PC-9 (cell line): ENCODE results near the gene LDAH. TPM values are rescaled to one million over a fixed set of nuclear protein-coding genes. Genes with fewer than 3 reads are reported as not detected.

Source experiments
- BruUV-seq: library from RNA; stranded (reverse); fragments of 400-500 nt; replicated peaks from 2 replicates; lab custom pipeline; 2021; lab: Mats Ljungman, UMichigan
- CTCF ChIA-PET: fragments of 300-600 bp; sonication (Branson Sonifier 250); formaldehyde crosslinking; loops from one replicate; lab custom pipeline; 2022; ENCODE audit warnings: antibody characterized with exemption; lab: Charles Lee
- POLR2A ChIA-PET: fragments of 300-600 bp; sonication (Branson Sonifier 250); formaldehyde crosslinking; loops from one replicate; lab custom pipeline; 2022; ENCODE audit warnings: antibody characterized with exemption; ENCODE audit not compliant: unreplicated experiment; lab: Charles Lee
- DNase-seq, 2 experiments: peaks; one replicate each; pipeline versions ENCODE4 v3.0.0 to v3.0.0-alpha.2; 2015 to 2022; ENCODE audit warnings: mixed read lengths in 1 of 2
- H2AFZ ChIP-seq: fragments of 200-600 bp; sonication (generic); 2 replicates; pipeline ENCODE4 v1.8.1; 2017; ENCODE audit warnings: antibody characterized with exemption
- H3F3A ChIP-seq: fragments of 200-600 bp; sonication (generic); 2 replicates; pipeline ENCODE4 v1.8.1; 2017; ENCODE audit warnings: antibody characterized with exemption, mild to moderate bottlenecking, low read depth; ENCODE audit not compliant: insufficient read depth
- H3K27ac ChIP-seq: fragments of 200-600 bp; sonication (generic); 2 replicates; pipeline ENCODE4 v1.6.1; 2016; ENCODE audit warnings: mixed run types
- H3K27me3 ChIP-seq: fragments of 200-600 bp; sonication (generic); 2 replicates; pipeline ENCODE4 v1.6.1; 2016; ENCODE audit warnings: low read depth, mixed run types; ENCODE audit not compliant: insufficient read depth
- H3K36me3 ChIP-seq: fragments of 200-600 bp; sonication (generic); 2 replicates; pipeline ENCODE4 v1.6.1; 2016; ENCODE audit warnings: low read depth, mixed run types
- H3K4me1 ChIP-seq: fragments of 200-600 bp; sonication (generic); replicated peaks from 2 replicates; pipeline ENCODE4 v1.6.1; 2016; ENCODE audit warnings: mixed run types; ENCODE audit not compliant: insufficient read depth
- H3K4me2 ChIP-seq: fragments of 200-600 bp; sonication (generic); 2 replicates; pipeline ENCODE4 v1.6.1; 2017; ENCODE audit warnings: mixed run types
- H3K4me3 ChIP-seq: fragments of 200-600 bp; sonication (generic); 2 replicates; pipeline ENCODE4 v1.6.1; 2016; ENCODE audit warnings: mixed run types
- H3K79me2 ChIP-seq: fragments of 200-600 bp; sonication (generic); 2 replicates; pipeline ENCODE4 v1.6.1; 2017; ENCODE audit warnings: low read depth, mixed run types
- H3K9me2 ChIP-seq: fragments of 200-600 bp; sonication (generic); 2 replicates; pipeline ENCODE4 v1.8.1; 2017; ENCODE audit warnings: mild to moderate bottlenecking; ENCODE audit not compliant: insufficient read depth
- H3K9me3 ChIP-seq: fragments of 200-600 bp; sonication (generic); 2 replicates; pipeline ENCODE4 v1.8.1; 2016; ENCODE audit warnings: low read depth; ENCODE audit not compliant: insufficient read depth
- H4K20me1 ChIP-seq: fragments of 200-600 bp; sonication (generic); 2 replicates; pipeline ENCODE4 v1.8.1; 2017; ENCODE audit not compliant: insufficient read depth
- EZH2 ChIP-seq: fragments of 200-600 bp; sonication (generic); IDR thresholded peaks from 2 replicates; pipeline ENCODE4 v1.8.0; 2017; ENCODE audit warnings: antibody characterized with exemption, low read depth
- intact Hi-C: fragments of 100-400 bp; cut with micrococcal nuclease; formaldehyde crosslinking; loops from one replicate; pipeline ENCODE4 v1.10.0; 2022; ENCODE audit not compliant: unreplicated experiment
- total RNA-seq: library from RNA; stranded (reverse); gene quantifications from 2 replicates; pipeline ENCODE4 v1.2.3, GENCODE V29; 2021
- TF ChIP-seq, protein P1 (sequence below): fragments of 200-600 bp; sonication (generic); conservative IDR thresholded peaks from 2 replicates; pipeline ENCODE4 v1.6.1; 2017; ENCODE audit warnings: mixed run types, antibody characterized with exemption, mild to moderate bottlenecking, moderate library complexity

Gene LDAH
- total RNA-seq, 1 experiment from 2014 or later: 18.3 TPM

GRCh38 chr2:20664431-20665242 is 158.3 kb downstream of the LDAH start:
- CTCF ChIA-PET: interaction anchor here (0.5 kb wide), 1 partner anchor 299 kb away, joined by 9 read pairs; no protein-coding TSS in a partner anchor
- no TSS peak for BruUV-seq

DNA sequence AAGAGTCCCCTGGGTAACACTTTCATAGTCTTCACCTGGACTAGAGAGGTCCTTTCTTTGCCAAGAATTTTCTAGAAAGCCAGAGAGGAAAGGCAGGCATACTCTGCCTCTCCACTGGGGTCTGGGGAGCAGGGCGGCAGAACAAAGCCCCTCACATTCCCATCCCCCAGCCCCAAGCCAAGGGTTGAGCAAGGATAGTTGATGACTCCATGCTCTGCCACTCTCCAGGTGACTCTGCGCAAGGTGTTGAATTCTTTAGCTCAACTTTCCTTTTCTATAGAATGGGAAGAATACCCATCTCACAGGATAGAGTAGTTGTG is 158.9 kb downstream of the LDAH start:
- H3K9me3 ChIP-seq: no peaks in the 10 kb centered on the region
- intact Hi-C loops: loop anchor here (5.0 kb wide), 1 partner anchor 503 kb away; no protein-coding TSS in a partner anchor
- H3K27me3 ChIP-seq: 0 out of 2 replicates have a peak, but pooled peaks cover 14% of the 10 kb centered on the region
- ChIA-PET CTCF (interaction anchor here (0.5 kb wide), 1 partner anchor 299 kb away, joined by 9 read pairs; no protein-coding TSS in a partner anchor), POLR2A (interaction anchor here (0.7 kb wide), 1 partner anchor 104 kb away, joined by 6 read pairs; no protein-coding TSS in a partner anchor)
- H3K4me3 ChIP-seq: no peak overlapping the region
- no peak for DNase-seq
- H2AFZ ChIP-seq: no peak overlapping the region
- BruUV-seq: no TSS peak
- H3K4me1 ChIP-seq: peaks cover 15% of the 10 kb centered on the region
- no peaks in the 10 kb centered on the region for H3K79me2 ChIP-seq
- no peak overlapping the region for H3K27ac ChIP-seq
- no peaks in the 10 kb centered on the region for H4K20me1 ChIP-seq
- TF ChIP-seq EZH2: no peak
- TF ChIP-seq, protein P1, sequence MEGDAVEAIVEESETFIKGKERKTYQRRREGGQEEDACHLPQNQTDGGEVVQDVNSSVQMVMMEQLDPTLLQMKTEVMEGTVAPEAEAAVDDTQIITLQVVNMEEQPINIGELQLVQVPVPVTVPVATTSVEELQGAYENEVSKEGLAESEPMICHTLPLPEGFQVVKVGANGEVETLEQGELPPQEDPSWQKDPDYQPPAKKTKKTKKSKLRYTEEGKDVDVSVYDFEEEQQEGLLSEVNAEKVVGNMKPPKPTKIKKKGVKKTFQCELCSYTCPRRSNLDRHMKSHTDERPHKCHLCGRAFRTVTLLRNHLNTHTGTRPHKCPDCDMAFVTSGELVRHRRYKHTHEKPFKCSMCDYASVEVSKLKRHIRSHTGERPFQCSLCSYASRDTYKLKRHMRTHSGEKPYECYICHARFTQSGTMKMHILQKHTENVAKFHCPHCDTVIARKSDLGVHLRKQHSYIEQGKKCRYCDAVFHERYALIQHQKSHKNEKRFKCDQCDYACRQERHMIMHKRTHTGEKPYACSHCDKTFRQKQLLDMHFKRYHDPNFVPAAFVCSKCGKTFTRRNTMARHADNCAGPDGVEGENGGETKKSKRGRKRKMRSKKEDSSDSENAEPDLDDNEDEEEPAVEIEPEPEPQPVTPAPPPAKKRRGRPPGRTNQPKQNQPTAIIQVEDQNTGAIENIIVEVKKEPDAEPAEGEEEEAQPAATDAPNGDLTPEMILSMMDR: no peak
- H3K36me3 ChIP-seq: no peaks in the 10 kb centered on the region
- no peaks in the 10 kb centered on the region for H3K9me2 ChIP-seq
- no peak overlapping the region for H3K4me2 ChIP-seq
- no peaks in the 10 kb centered on the region; the same call in 1 of the 2 replicates for H3F3A ChIP-seq

More at GRCh38 chr2:20664431-20665242, 158.3 kb downstream of the LDAH start:
- no peak for DNase-seq
- TF ChIP-seq, protein P1: no peak
- no peak for TF ChIP-seq EZH2
- Histone ChIP-seq H3K4me1 (peaks cover 15% of the 10 kb centered on the region), H3K9me2 (no peaks in the 10 kb centered on the region), H3K27ac (no peak overlapping the region), H3K4me3 (no peak overlapping the region), H3K27me3 (0 out of 2 replicates have a peak, but pooled peaks cover 14% of the 10 kb centered on the region), H3K4me2 (no peak overlapping the region), H2AFZ (no peak overlapping the region), H4K20me1 (no peaks in the 10 kb centered on the region), H3K36me3 (no peaks in the 10 kb centered on the region), H3K9me3 (no peaks in the 10 kb centered on the region), H3F3A (no peaks in the 10 kb centered on the region; the same call in 1 of the 2 replicates), H3K79me2 (no peaks in the 10 kb centered on the region)
- POLR2A ChIA-PET: no interaction called here
- intact Hi-C loops: loop anchor here (5.0 kb wide), 1 partner anchor 503 kb away; no protein-coding TSS in a partner anchor

- CTCF ChIA-PET: no interaction called here
- no TSS peak for BruUV-seq
- no peak overlapping the region for H3K4me2 ChIP-seq
Measured at GRCh38 chr2:20663196-20664070, 159.5 kb downstream of the LDAH start.

More at GRCh38 chr2:20663196-20664070, 159.5 kb downstream of the LDAH start:
- POLR2A ChIA-PET: interaction anchor here (0.7 kb wide), 1 partner anchor 105 kb away, joined by 6 read pairs; no protein-coding TSS in a partner anchor
- Histone ChIP-seq H2AFZ (no peak overlapping the region), H3K9me2 (no peaks in the 10 kb centered on the region), H3K27me3 (0 out of 2 replicates have a peak, but pooled peaks cover 14% of the 10 kb centered on the region), H3K36me3 (no peaks in the 10 kb centered on the region), H3K79me2 (no peaks in the 10 kb centered on the region), H3K9me3 (no peaks in the 10 kb centered on the region), H3F3A (no peaks in the 10 kb centered on the region; the same call in 1 of the 2 replicates), H3K4me3 (no peak overlapping the region), H3K4me1 (peaks cover 15% of the 10 kb centered on the region), H3K27ac (no peak overlapping the region), H4K20me1 (no peaks in the 10 kb centered on the region)
- no peak for TF ChIP-seq EZH2
- TF ChIP-seq, protein P1: no peak
- no peak for DNase-seq
- intact Hi-C loops: loop anchor here (5.0 kb wide), 1 partner anchor 504 kb away; no protein-coding TSS in a partner anchor
